Hepatocyte (in vitro differentiated cells): Measurements from ENCODE around the gene SEMA3D.

ENCODE experiments used
- CTCF ChIP-seq: fragments of 200-600 bp; sonication (generic); IDR thresholded peaks from 2 replicates; pipeline ENCODE4 v1.5.1; 2016; ENCODE audit warnings: antibody characterized with exemption, mild to moderate bottlenecking; ENCODE audit not compliant: poor library complexity
- EZH2 ChIP-seq: fragments of 200-600 bp; sonication (generic); IDR thresholded peaks from 2 replicates; pipeline ENCODE4 v1.6.1; 2016; ENCODE audit warnings: antibody characterized with exemption, mild to moderate bottlenecking, borderline replicate concordance
- EZH2phosphoT487 ChIP-seq: fragments of 200-600 bp; sonication (generic); IDR thresholded peaks from one replicate; pipeline ENCODE4 v1.6.1; 2018; ENCODE audit warnings: antibody characterized with exemption, mild to moderate bottlenecking, low read depth, moderate library complexity; ENCODE audit not compliant: unreplicated experiment, severe bottlenecking

- no peak for TF ChIP-seq CTCF
- no peak for TF ChIP-seq EZH2
- no peak for TF ChIP-seq EZH2phosphoT487
Measured at GRCh38 chr7:85164376-85164775, 22.5 kb downstream of the SEMA3D start.
